Endodermal cell (in vitro differentiated cells): ENCODE data around the gene GALK1. TPM values are rescaled to one million over a fixed set of nuclear protein-coding genes. Genes with fewer than 3 reads are reported as not detected.

Experiments used
- DNase-seq: peaks from one replicate; pipeline ENCODE4 v3.0.0-alpha.2; 2017
- H3K27ac ChIP-seq: 2 replicates; pipeline ENCODE4 v1.5.1; 2013; ENCODE audit warnings: mild to moderate bottlenecking, low read depth, low read length, moderate library complexity
- H3K27me3 ChIP-seq: 2 replicates; pipeline ENCODE4 v1.6.1; 2013; ENCODE audit warnings: mild to moderate bottlenecking, low read length, moderate library complexity; ENCODE audit not compliant: insufficient read depth, control insufficient read depth, poor library complexity, severe bottlenecking
- H3K36me3 ChIP-seq: 2 replicates; pipeline ENCODE4 v1.7.0; 2013; ENCODE audit warnings: mild to moderate bottlenecking, low read length, moderate library complexity; ENCODE audit not compliant: control insufficient read depth, insufficient read depth
- H3K4me1 ChIP-seq: one replicate; pipeline ENCODE4 v1.7.0; 2013; ENCODE audit warnings: low read length; ENCODE audit not compliant: control insufficient read depth, insufficient read depth
- H3K4me3 ChIP-seq: 2 replicates; pipeline ENCODE4 v1.5.1; 2013; ENCODE audit warnings: mild to moderate bottlenecking, low read length, moderate library complexity
- H3K9ac ChIP-seq: 2 replicates; pipeline ENCODE4 v1.6.1; 2013; ENCODE audit warnings: mild to moderate bottlenecking, low read length, moderate library complexity; ENCODE audit not compliant: poor library complexity, severe bottlenecking; ENCODE audit errors: extremely low read depth
- H3K9me3 ChIP-seq: 2 replicates; pipeline ENCODE4 v1.6.1; 2013; ENCODE audit warnings: mild to moderate bottlenecking, low read length, moderate library complexity; ENCODE audit not compliant: control insufficient read depth
- H3K27ac Mint-ChIP-seq: 2 replicates; pipeline ENCODE4 v1.8.0; 2020; ENCODE audit warnings: mixed read lengths
- H3K27me3 Mint-ChIP-seq: 2 replicates; pipeline ENCODE4 v1.8.0; 2021; ENCODE audit warnings: mild to moderate bottlenecking, mixed read lengths; ENCODE audit not compliant: insufficient read depth
- H3K36me3 Mint-ChIP-seq: 2 replicates; pipeline ENCODE4 v1.8.0; 2020; ENCODE audit warnings: low read depth, mixed read lengths
- H3K4me1 Mint-ChIP-seq: 2 replicates; pipeline ENCODE4 v1.8.0; 2020; ENCODE audit warnings: mixed read lengths
- H3K4me3 Mint-ChIP-seq: 2 replicates; pipeline ENCODE4 v1.8.0; 2020; ENCODE audit warnings: mild to moderate bottlenecking, moderate library complexity, mixed read lengths
- H3K9me3 Mint-ChIP-seq: 2 replicates; pipeline ENCODE4 v1.8.0; 2020; ENCODE audit warnings: mild to moderate bottlenecking, mixed read lengths
- WGBS, 2 experiments: methylation state at CpG; one replicate each; pipeline versions ENCODE4 v1.1.5 to v1.1.7; 2013; ENCODE audit warnings: missing lambda C conversion rate in 2 of 2, mixed read lengths in 1 of 2; ENCODE audit not compliant: insufficient coverage in 1 of 2, insufficient read length in 1 of 2; 5-methylcytosine and 5-hydroxymethylcytosine counted together
- long read RNA-seq, 4 experiments: library from polyadenylated mRNA in 2 of 4; library from RNA in 1 of 4; library from capped mRNA in 1 of 4; stranded (forward) in 3 of 4; unstranded in 1 of 4; transcript quantifications; one replicate each; pipeline ENCODE4 v2.0.0, GENCODE V29; 2020 to 2021; ENCODE audit warnings: inconsistent platforms in 1 of 4
- polyA plus RNA-seq, 2 experiments: library from polyadenylated mRNA; stranded (reverse); fragments of 50-300 nt; gene quantifications; one replicate each; pipeline ENCODE4 v1.2.3, GENCODE V29; 2013
- total RNA-seq, 2 donors: library from RNA; stranded (reverse); fragmentation: NEBNext Ultra II Directional in 1 of 2; extraction: Animal tissue kit (Norgen Biotek cat#: 25700) in 1 of 2; gene quantifications; 2 replicates in 1 of 2; 3 replicates in 1 of 2; pipeline ENCODE4 v1.2.1, GENCODE V29; 2021
- TF ChIP-seq, protein P1 (sequence below): fragments of 200-600 bp; sonication (generic); conservative IDR thresholded peaks from 2 replicates; pipeline ENCODE4 v1.5.0; 2021; ENCODE audit warnings: antibody characterized with exemption, mild to moderate bottlenecking

Gene GALK1
- 10 to 100 TPM; 26.7 to 33.2 TPM for total RNA-seq
- 25.1 TPM for polyA plus RNA-seq (2013, experiment 1 of 2)
- polyA plus RNA-seq (2013, experiment 2 of 2), result 22.8 TPM
- long read RNA-seq, experiment 1, transcript GALK1-205 (8 exons, 1,866 nt), result major isoform, 20 of 25 reads
- long read RNA-seq, experiment 1, partial matches to known transcripts, result 3 of 25 reads
- long read RNA-seq, experiment 1, other reads (novel, unspliced or antisense), result 2 of 25 reads
- long read RNA-seq, experiment 2, transcript GALK1-205 (8 exons, 1,866 nt), result major isoform, 57 of 70 reads
- long read RNA-seq, experiment 2, partial matches to known transcripts, result 3 of 70 reads
- long read RNA-seq, experiment 2, other reads (novel, unspliced or antisense), result 10 of 70 reads
- long read RNA-seq, experiment 3, transcript GALK1-205 (8 exons, 1,866 nt), result major isoform, 106 of 116 reads
- long read RNA-seq, experiment 3, partial matches to known transcripts, result 1 of 116 reads
- long read RNA-seq, experiment 3, other reads (novel, unspliced or antisense), result 9 of 116 reads
- long read RNA-seq, experiment 4, transcript GALK1-205 (8 exons, 1,866 nt), result major isoform, 70 of 76 reads
- long read RNA-seq, experiment 4, partial matches to known transcripts, result 2 of 76 reads
- long read RNA-seq, experiment 4, other reads (novel, unspliced or antisense), result 4 of 76 reads

DNA sequence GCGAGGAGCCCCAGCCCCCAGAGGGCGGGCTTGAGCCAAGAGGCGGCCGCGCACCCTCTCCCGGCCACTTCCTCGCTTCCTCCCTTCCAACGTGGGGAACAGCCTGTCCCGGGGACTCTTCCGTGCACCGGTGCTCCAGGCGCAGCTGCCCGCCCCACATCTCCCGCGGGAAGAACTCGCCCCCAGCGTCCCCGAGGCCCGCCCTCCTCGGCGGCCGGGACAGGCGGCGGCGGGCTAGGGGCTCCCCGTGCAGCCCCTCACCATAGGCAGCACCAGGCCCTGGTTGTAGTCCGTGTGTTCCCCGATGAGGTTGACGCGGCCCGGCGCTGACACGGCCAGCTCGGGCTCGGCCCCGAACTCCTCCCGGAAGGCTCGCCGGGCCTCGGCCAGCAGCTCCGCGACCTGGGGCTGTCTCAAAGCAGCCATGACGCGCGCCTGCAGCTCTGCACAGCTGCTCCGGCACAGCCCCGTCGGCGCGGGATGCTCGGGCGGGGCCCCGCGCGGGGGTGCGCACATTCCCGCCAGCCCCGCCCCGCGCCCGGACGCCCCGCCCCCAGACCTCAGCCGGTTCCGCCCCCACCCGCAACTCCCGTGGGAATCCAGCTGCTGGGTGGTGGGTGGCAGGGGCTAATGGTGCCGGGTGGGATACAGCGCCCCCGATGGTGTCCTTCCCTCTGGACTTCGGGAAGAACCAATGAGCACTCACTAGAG lies at the start of gene GALK1:
Gene GALK1, minus strand, starts transcription at position 482 of the 711 bp plus-strand sequence. Its CDS starts 56 bp downstream, at position 426.
- Histone ChIP-seq H3K27ac (no peak within 1 kb of the TSS), H3K36me3 (no peaks in the 10 kb centered on the region), H3K4me1 (peaks cover 5% of the 10 kb centered on the region), H3K4me3 (peak within 1 kb of the TSS; percentile 78), H3K27me3 (no peaks in the 10 kb centered on the region), H3K9me3 (no peaks in the 10 kb centered on the region), H3K9ac (peak within 1 kb of the TSS; percentile 40)
- H3K36me3 Mint-ChIP-seq, result no peaks in the 10 kb centered on the region
- peak within 1 kb of the TSS; percentile 56 for H3K4me3 Mint-ChIP-seq
- H3K4me1 Mint-ChIP-seq, result peaks cover 4% of the 10 kb centered on the region
- peak within 1 kb of the TSS; percentile 70 for H3K27ac Mint-ChIP-seq
- no peaks in the 10 kb centered on the region for H3K27me3 Mint-ChIP-seq
- TF ChIP-seq, protein P1, sequence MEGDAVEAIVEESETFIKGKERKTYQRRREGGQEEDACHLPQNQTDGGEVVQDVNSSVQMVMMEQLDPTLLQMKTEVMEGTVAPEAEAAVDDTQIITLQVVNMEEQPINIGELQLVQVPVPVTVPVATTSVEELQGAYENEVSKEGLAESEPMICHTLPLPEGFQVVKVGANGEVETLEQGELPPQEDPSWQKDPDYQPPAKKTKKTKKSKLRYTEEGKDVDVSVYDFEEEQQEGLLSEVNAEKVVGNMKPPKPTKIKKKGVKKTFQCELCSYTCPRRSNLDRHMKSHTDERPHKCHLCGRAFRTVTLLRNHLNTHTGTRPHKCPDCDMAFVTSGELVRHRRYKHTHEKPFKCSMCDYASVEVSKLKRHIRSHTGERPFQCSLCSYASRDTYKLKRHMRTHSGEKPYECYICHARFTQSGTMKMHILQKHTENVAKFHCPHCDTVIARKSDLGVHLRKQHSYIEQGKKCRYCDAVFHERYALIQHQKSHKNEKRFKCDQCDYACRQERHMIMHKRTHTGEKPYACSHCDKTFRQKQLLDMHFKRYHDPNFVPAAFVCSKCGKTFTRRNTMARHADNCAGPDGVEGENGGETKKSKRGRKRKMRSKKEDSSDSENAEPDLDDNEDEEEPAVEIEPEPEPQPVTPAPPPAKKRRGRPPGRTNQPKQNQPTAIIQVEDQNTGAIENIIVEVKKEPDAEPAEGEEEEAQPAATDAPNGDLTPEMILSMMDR, result peak; percentile 76
- peak; percentile 94 for DNase-seq
- no peaks in the 10 kb centered on the region for H3K9me3 Mint-ChIP-seq
- 1 to 3% methylated on average over 14 to 71 of the region's 71 CpGs for WGBS, 2 experiments

DNA sequence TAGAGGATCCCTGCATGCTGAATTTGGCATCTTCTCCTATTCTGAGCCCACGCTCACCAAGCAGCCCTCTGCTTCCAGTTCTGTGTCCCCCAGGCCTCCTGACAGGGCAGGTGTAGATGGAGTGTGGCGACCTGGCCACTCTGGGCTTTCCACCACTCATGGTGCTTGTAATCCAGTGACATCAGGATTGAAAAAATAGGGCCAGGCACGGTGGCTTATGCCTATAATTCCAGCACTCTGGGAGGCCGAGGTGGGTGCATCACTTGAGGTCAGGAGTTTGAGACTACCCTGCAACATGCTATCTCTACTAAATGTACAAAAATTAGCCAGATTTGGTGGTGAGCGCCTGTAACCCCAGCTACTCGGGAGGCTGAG lies 49.0 kb upstream of the GALK1 start:
- TF ChIP-seq, protein P1, result no peak
- Histone ChIP-seq H3K27ac (no peak overlapping the region), H3K4me3 (no peak overlapping the region), H3K36me3 (peaks cover 66% of the 10 kb centered on the region), H3K4me1 (no peaks in the 10 kb centered on the region), H3K9me3 (no peaks in the 10 kb centered on the region), H3K27me3 (no peaks in the 10 kb centered on the region), H3K9ac (no peak overlapping the region)
- 95 to 98% methylated on average over 5 to 6 of the region's 6 CpGs for WGBS, 2 experiments
- Mint-ChIP-seq H3K27ac (no peak overlapping the region), H3K27me3 (no peaks in the 10 kb centered on the region), H3K4me3 (no peak overlapping the region), H3K4me1 (no peaks in the 10 kb centered on the region), H3K9me3 (no peaks in the 10 kb centered on the region), H3K36me3 (peaks cover 48% of the 10 kb centered on the region)
- DNase-seq, result no peak
